Fibroblast of skin of left biceps (primary cell): Measurements from ENCODE around the gene SLC36A4.
"Not testable (repeated sequence)": the region's sequence is repeated elsewhere in the genome, so short reads cannot be mapped to it uniquely, and the experiment has no call there.

Source experiments
- DNase-seq, 2 experiments: peaks; one replicate each; pipeline ENCODE4 v3.0.0-alpha.2; 2013; ENCODE audit warnings: low read depth in 2 of 2

SLC36A4 gene

DNA sequence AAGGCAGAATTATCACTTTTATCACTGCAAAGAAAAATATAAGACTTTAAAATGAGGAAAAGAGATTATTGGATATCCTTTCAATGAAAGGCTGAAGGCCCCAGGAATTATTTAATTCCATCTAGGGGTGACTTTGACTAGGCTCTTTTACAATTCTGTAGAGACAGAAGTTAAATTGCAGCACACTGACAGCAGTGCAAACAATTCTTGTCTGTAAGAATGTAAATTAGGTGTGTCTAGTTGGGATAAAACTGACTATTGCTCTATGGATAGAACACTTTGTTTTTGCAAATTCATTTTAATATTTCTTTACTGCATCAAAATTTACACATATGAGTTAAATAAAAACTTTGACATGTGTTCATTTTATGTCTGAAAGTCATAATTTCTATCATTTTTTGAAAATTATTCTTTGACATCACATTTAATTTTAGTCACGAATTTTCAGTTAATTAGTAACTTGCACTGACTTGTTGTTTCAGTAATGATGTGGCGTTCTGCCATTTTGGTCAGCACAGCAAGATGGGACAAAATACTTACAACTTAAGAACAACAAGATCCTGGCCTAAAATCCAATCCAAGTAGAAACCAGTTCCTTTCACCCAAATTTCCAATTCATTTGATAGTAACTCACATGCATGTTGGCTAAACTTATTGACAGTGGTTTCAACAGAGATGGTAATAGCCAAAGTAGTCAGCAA is 75.1 kb downstream of the SLC36A4 start:
- DNase-seq: no peak

DNA sequence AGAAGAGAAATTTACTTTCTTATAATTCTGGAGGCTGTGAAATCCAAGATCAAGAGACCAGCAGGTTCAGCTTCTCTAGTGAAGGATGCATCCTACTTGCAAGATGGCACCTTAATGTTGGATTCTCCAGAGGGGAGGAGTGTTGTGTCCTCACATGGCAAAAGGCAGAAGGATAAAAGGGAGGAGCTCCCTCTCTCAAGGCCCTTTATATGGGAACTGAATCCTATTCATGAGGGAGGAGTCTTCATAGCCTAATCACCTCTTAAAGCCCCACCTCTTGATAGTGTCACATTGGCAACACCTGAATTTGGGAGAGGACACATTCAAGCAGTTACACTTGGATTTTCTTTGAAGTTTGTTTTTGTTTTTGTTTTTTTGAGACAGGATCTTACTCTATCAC is 79.5 kb downstream of the SLC36A4 start:
- DNase-seq: no peak

DNA sequence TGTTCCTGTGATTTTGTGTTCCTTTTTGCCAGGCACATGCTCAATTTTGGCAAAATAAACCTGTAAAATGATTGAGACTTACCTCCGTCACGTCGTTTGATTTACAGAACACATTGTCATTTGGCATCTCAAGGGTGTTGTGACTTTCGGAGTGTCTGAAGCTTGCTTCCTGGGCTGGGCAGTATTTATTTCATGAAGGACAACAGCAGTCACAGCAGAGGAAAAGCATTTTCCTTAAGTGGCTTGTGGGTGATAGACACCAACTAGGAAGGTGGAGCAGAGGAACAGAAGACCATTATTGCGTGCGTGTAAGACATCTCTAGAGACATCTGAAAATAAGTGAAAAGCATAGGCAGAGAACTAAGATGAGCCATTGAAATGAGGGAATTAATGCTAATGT is 80.2 kb downstream of the SLC36A4 start:
- no peak for DNase-seq

DNA sequence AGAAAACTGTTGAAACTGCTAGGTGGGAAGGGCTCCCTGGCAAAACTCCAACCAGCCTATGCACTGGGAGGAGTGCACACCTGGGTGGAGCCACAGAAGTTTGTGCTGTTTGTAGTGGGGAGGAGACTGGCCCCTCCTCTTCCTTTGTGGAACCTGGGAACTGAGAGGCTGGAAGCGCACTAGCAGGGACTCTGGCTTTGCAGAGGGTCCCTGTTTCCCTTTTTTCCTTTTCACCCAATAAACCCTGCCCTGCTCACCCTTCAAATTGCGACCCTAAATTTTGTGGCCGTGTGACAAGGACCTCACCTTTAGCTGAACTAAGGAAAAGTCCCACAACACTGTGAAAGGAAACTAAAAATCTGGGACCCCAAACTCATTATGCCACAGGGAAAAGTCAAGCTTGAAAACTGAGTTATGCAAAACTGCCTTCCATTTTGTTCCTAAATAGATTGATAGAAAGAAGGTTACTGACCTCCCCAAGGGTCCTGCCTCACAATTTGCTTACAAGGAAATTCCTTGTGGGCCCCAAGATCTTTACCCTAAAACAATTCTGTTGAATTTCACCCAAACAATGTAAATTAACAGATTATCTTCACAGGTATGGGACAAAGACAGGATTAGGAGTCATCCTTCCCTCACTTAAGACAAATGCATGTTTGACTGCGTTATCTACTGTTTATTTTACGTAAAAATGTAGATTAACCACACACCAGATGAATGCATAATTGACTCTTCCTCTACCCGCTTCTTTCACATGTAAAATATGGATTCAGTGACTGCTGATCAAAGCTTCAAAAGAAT is 81.0 kb downstream of the SLC36A4 start:
- no peak for DNase-seq

DNA sequence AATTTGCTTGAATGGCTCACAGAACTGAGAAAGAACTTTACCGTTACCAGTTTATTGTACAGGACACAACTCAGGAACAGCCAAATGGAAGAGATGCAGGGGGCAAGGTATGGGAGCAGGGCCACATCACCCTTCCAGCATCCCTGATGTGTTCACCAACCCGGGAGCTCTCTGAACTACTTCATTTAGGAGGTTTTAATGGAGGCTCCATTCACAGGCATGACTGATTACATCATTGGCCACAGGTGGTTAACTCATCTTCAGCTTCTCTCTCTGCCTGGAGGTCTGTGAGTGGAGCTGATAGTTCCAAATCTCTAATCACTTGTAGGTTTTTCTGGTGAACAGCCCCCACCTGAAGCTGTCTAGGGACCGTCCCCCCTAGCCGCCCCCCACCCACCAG is 83.5 kb downstream of the SLC36A4 start:
- DNase-seq: no peak

DNA sequence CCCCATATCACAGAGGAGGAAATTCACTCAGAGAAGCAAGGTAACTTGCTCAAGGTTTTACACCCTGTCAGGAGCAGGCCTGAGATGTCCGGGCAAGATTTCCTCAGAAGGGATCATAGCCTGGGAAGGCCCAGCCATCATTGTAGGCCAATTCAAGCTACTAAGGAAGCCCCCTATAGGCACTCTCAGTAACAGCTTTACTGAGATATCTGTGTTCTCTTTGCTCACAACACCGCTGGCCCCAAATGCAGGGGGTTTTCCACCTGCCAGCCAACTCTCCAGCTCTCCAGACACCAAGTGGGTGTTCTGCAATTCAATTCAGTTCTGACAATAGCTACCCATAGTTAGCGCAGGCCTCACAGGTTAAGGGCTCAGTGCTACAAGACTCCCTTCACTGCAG is 84.0 kb downstream of the SLC36A4 start:
- no peak for DNase-seq

DNA sequence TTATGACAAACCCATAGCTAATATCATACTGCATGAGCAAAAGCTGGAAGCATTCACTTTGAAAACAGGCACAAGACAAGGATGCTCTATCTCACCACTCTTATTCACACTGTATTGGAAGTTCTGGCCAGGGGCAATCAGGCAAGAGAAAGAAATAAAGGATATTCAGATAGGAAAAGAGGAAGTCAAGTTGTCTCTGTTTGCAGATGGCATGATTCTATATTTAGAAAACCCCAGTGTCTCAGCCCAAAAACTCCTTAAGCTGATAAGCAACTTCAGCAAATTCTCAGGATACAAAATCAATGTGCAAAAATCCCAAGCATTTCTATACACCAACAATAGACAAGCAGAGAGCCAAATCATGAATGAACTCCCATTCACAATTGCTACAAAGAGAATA is 86.6 kb downstream of the SLC36A4 start:
- DNase-seq: not testable (repeated sequence)

DNA sequence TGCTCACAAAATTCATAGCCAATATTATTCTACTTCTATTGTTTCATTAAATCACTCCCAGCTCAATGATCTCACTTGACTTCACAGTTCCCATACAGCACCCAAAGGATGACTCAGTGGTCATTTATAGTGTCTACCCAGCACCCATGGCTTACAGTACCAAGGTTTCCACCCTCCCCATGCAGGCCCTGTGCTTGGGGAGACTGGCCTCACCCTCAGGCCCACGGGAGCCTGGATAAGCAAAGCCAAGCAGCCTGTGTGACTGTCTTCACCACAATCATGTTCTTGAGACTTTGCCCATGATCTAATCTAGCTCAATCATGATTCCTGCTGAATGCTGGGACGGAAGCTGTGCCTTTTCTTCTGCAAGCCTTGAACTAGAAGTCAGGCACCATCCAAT is 97.6 kb downstream of the SLC36A4 start:
- DNase-seq: no peak

DNA sequence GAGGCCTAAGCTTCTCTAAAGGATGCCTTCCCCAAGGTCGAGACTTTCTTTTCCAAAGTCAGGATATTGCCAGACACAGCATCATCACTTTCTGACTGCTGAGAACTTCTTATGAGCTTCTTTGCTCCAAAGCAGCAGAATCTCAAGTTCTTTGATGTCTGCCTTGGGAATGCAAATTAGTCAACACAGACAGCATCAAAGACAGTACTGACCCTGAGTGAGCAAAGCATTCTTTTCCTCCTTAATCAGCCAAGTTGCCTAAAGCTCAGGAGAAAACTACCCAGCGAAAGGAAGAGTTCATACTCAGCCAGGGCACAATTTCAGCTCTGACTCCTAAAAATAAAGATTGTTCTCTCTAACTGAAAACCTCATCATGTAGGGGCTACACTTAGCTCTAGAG is 98.0 kb downstream of the SLC36A4 start:
- DNase-seq: no peak
